Chondrocyte (in vitro differentiated cells): ENCODE measurements around the gene TXNL1. TPM values are rescaled to one million over a fixed set of nuclear protein-coding genes. Genes with fewer than 3 reads are reported as not detected.
"Not testable (repeated sequence)": the region's sequence is repeated elsewhere in the genome, so short reads cannot be mapped to it uniquely, and the experiment has no call there.

ENCODE experiments used
- DNase-seq: peaks from one replicate; pipeline ENCODE4 v3.0.0; 2021; ENCODE audit warnings: mixed read lengths, low spot score
- H3K27ac Mint-ChIP-seq: one replicate; pipeline ENCODE4 v1.8.0; 2021; ENCODE audit warnings: mild to moderate bottlenecking, moderate library complexity, mixed read lengths; ENCODE audit not compliant: unreplicated experiment
- H3K27me3 Mint-ChIP-seq: 2 replicates; pipeline ENCODE4 v1.8.0; 2021; ENCODE audit warnings: low read depth, mixed read lengths
- H3K36me3 Mint-ChIP-seq: 2 replicates; pipeline ENCODE4 v1.8.0; 2021; ENCODE audit warnings: low read depth, mixed read lengths
- H3K4me1 Mint-ChIP-seq: 2 replicates; pipeline ENCODE4 v1.8.0; 2021; ENCODE audit warnings: low read depth, mild to moderate bottlenecking, mixed read lengths
- H3K4me3 Mint-ChIP-seq: one replicate; pipeline ENCODE4 v1.8.0; 2021; ENCODE audit warnings: mild to moderate bottlenecking, moderate library complexity, mixed read lengths; ENCODE audit not compliant: unreplicated experiment
- H3K9me3 Mint-ChIP-seq: 2 replicates; pipeline ENCODE4 v1.8.0; 2021; ENCODE audit warnings: low read depth, mixed read lengths
- CTCF ChIP-seq: fragments of 200-600 bp; sonication (generic); IDR thresholded peaks from 2 replicates; pipeline ENCODE4 v1.5.0; 2021; ENCODE audit warnings: antibody characterized with exemption, mild to moderate bottlenecking, moderate library complexity
- total RNA-seq: library from RNA; stranded (reverse); gene quantifications from 3 replicates; pipeline ENCODE4 v1.2.1, GENCODE V29; 2021

Gene TXNL1
- total RNA-seq, 1 donor from 2014 or later = 57.6 TPM

DNA sequence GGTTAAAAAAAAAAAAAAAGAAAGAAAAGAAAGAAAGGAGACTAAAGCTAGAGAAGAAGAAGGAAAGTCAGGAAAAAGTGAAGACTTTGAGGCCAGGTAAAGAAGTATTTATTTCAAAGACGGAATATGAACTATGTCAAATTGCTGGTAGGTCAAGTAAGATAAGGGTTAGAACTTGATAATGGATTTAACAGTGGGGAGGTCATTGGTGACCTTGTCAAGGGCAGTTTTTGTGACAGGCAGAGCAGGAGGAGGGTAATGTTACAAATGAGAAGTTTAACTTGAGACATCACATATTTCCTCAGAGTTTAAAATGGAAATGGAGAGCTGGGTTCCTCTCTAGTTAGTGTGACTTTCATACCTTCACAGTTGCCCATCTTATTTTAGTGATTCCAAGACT, 22.3 kb upstream of the TXNL1 start:
- Mint-ChIP-seq H3K9me3 (no peaks in the 10 kb centered on the region), H3K27me3 (no peaks in the 10 kb centered on the region), H3K4me1 (peaks cover 18% of the 10 kb centered on the region), H3K4me3 (no peak overlapping the region), H3K36me3 (peaks cover 3% of the 10 kb centered on the region), H3K27ac (no peak overlapping the region)
- DNase-seq = no peak
- TF ChIP-seq CTCF = no peak

- Mint-ChIP-seq H3K9me3 (peaks cover 7% of the 10 kb centered on the region), H3K4me1 (peaks cover 18% of the 10 kb centered on the region), H3K27ac (no peak overlapping the region), H3K4me3 (no peak overlapping the region), H3K36me3 (peaks cover 3% of the 10 kb centered on the region), H3K27me3 (no peaks in the 10 kb centered on the region)
- DNase-seq = no peak
- TF ChIP-seq CTCF = no peak
Observed at GRCh38 chr18:56659111-56659510, 20.7 kb upstream of the TXNL1 start.

DNA sequence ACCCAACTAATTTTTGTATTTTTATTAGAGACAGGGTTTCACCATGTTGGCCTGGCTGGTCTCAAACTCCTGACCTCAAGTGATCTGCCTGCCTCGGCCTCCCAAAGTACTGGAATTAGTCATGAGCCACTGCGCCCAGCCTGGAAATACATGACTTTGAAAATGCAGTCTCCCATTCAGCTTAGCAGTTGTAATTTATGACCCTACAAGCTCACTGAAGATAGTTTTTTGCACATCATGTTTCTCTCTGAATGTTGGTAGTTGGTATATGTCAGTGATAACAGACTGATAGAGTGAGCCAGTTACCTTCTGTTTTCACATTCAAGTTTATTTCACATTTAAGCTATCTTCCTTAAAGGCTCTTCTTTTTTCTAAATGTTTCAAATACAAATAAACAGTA, 19.9 kb upstream of the TXNL1 start:
- Mint-ChIP-seq H3K9me3 (peaks cover 7% of the 10 kb centered on the region), H3K27ac (no peak overlapping the region), H3K27me3 (no peaks in the 10 kb centered on the region), H3K36me3 (peaks cover 3% of the 10 kb centered on the region), H3K4me3 (no peak overlapping the region), H3K4me1 (peaks cover 18% of the 10 kb centered on the region)
- no peak for DNase-seq
- no peak for TF ChIP-seq CTCF

DNA sequence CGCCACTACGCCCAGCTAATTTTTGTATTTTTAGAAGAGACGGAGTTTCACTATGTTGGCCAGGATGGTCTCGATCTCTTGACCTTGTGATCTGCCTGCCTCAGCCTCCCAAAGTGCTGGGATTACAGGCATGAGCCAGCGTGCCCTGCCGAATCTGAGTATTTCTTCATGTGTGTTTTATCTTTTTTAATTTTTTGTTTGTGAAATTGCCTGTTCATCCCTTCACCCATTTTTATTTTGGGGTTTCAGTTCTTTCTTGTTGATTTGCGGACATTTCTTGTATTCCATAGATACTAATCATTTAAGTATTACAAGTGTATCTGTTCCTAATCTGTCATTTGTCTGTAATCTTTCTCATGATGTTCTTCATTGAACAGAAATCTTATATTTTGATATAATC, 15.9 kb upstream of the TXNL1 start:
- not testable (repeated sequence) for H3K27ac Mint-ChIP-seq, H3K9me3 Mint-ChIP-seq, DNase-seq, H3K27me3 Mint-ChIP-seq, H3K36me3 Mint-ChIP-seq, H3K4me3 Mint-ChIP-seq
- peaks cover 20% of the 10 kb centered on the region for H3K4me1 Mint-ChIP-seq

DNA sequence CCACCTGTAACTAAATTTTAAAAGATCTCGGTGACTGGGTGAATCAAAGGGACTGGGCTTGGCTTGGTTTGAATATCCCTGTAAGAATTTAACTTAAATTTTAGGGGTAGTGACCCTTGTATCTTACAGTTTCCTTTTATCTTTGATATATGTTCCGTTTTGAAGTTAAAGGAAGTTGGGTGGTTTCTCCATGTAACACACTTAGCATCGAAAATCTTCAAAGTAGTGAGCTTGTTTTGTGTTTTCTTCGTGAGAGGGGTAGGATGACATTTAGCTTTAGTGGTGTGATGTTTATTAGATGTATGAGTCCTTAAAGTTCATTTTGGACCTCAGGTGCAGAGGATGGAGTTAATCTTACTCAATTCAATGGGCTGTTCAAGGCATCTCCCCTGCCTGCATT, 14.4 kb upstream of the TXNL1 start:
- no peak overlapping the region for H3K4me3 Mint-ChIP-seq
- TF ChIP-seq CTCF = no peak
- peaks cover 7% of the 10 kb centered on the region for H3K9me3 Mint-ChIP-seq
- peak overlapping the region; percentile 9 for H3K27ac Mint-ChIP-seq
- H3K27me3 Mint-ChIP-seq = no peaks in the 10 kb centered on the region
- H3K36me3 Mint-ChIP-seq = no peaks in the 10 kb centered on the region
- DNase-seq = no peak
- peaks cover 20% of the 10 kb centered on the region for H3K4me1 Mint-ChIP-seq

DNA sequence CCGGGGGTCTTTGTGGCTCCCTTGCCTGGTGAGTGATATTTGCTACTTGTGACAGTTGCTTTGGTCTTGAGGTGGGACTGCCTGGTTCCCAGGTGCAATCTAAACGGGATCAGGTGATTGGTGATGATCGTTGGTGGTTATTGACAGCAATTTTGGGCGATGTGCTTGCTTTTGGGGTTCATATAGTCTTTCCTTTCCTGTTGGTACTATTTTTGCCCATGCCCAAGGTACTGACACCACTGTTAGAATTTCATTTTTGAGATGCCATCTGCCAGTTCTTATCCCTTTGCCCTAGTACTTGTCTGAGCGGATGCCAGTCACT, 13.3 kb upstream of the TXNL1 start:
- no peaks in the 10 kb centered on the region for H3K27me3 Mint-ChIP-seq
- peaks cover 7% of the 10 kb centered on the region for H3K9me3 Mint-ChIP-seq
- peaks cover 20% of the 10 kb centered on the region for H3K4me1 Mint-ChIP-seq
- no peak for TF ChIP-seq CTCF
- DNase-seq = no peak
- H3K36me3 Mint-ChIP-seq = no peaks in the 10 kb centered on the region
- H3K27ac Mint-ChIP-seq = peak overlapping the region; percentile 86
- H3K4me3 Mint-ChIP-seq = peak overlapping the region; percentile 75
